Stomach (tissue), 9 donors: ENCODE measurements around the gene RFXAP. TPM values are rescaled to one million over a fixed set of nuclear protein-coding genes. Genes with fewer than 3 reads are reported as not detected.

ENCODE experiments used
- DNase-seq, 2 donors: peaks; one replicate each; pipeline versions ENCODE4 v3.0.0 to v3.0.0-alpha.2; 2013 to 2019
- H3K27ac ChIP-seq, 5 donors: fragments of 200-600 bp in 4 of 5; sonication (generic) in 4 of 5; one replicate each; pipeline ENCODE4 v1.5.1; 2013 to 2019; ENCODE audit warnings: mild to moderate bottlenecking in 1 of 5, moderate library complexity in 1 of 5
- H3K27me3 ChIP-seq, 3 donors: fragments of 200-600 bp; sonication (generic); one replicate each; pipeline ENCODE4 v1.5.1; 2017 to 2019; ENCODE audit warnings: mixed run types in 1 of 3
- H3K36me3 ChIP-seq, 4 donors: fragments of 200-600 bp; sonication (generic); 1 replicate in 3 of 4; 2 replicates in 1 of 4; pipeline ENCODE4 v1.5.1; 2016 to 2019
- H3K4me1 ChIP-seq, 4 donors: fragments of 200-600 bp; sonication (generic); one replicate each; pipeline ENCODE4 v1.5.1; 2016 to 2019
- H3K4me3 ChIP-seq, 4 donors: fragments of 200-600 bp; sonication (generic) in 3 of 4; one replicate each; pipeline ENCODE4 v1.5.1; 2016 to 2019; ENCODE audit warnings: mild to moderate bottlenecking in 1 of 4
- H3K9me3 ChIP-seq, 4 donors: fragments of 200-600 bp; sonication (generic); one replicate each; pipeline ENCODE4 v1.5.1; 2016 to 2019
- CTCF ChIP-seq, 7 experiments: fragments of 450-650 bp in 4 of 7; fragments of 200-600 bp in 3 of 7; sonication (generic) in 3 of 7; IDR thresholded peaks; one replicate each; pipeline ENCODE4 v1.5.1; 2016 to 2019; ENCODE audit warnings: antibody characterized with exemption in 7 of 7, control low read depth in 2 of 7, mild to moderate bottlenecking in 1 of 7
- EP300 ChIP-seq: sonication (generic); formaldehyde crosslinking; IDR thresholded peaks from one replicate; pipeline ENCODE4 v1.6.1; 2017; ENCODE audit warnings: antibody characterized with exemption
- POLR2A ChIP-seq, 4 donors: fragments of 450-650 bp; IDR thresholded peaks; one replicate each; pipeline ENCODE4 v1.6.1; 2016; ENCODE audit warnings: antibody characterized with exemption in 4 of 4, control low read depth in 2 of 4, mild to moderate bottlenecking in 1 of 4, moderate library complexity in 1 of 4
- POLR2AphosphoS5 ChIP-seq, 3 donors: sonication (generic); formaldehyde crosslinking; IDR thresholded peaks; one replicate each; pipeline ENCODE4 v1.6.1; 2016; ENCODE audit warnings: antibody characterized with exemption in 3 of 3
- whole genome bisulfite sequencing, 5 donors: extraction: QIAGEN DNeasy Blood & Tissue Kit in 3 of 5; methylation state at CpG; one replicate each; pipeline versions ENCODE4 v1.1.5 to v1.1.7; 2013 to 2018; 5-methylcytosine and 5-hydroxymethylcytosine counted together
- intact Hi-C: fragments of 100-400 bp; cut with DNase I; formaldehyde crosslinking; loops from one replicate; pipeline ENCODE4 v1.15.1; 2023; ENCODE audit warnings: low total_unique reads
- polyA plus RNA-seq, 3 donors: library from polyadenylated mRNA; stranded (reverse); fragments of 200-250 nt; gene quantifications; one replicate each; pipeline ENCODE4 v1.2.3, GENCODE V29; 2013
- total RNA-seq, 5 donors: library from RNA; depleted of rRNA; stranded (reverse); fragments of >200 nt; gene quantifications; one replicate each; pipeline versions ENCODE4 v1.1.0 to v1.2.3, GENCODE V29; 2014 to 2016
- donor health status: healthy with polysubstance abuse.
- donor health status: Bipolar disorder and iron deficiency.
- donor health status: healthy.

The RFXAP gene
- total and polyA plus RNA-seq, 8 donors, result 1.2 to 12.3 (median 2.1) TPM; not detected in 1

- no peak for DNase-seq
Measured at GRCh38 chr13:36872621-36873020, 53.6 kb downstream of the RFXAP start.

GRCh38 chr13:36875431-36875830 is 56.4 kb downstream of the RFXAP start:
- peaks cover 0 to 15% (median 0%) of the 10 kb centered on the region in 4 donors for H3K4me1 ChIP-seq
- WGBS, 5 donors, result 88 to 94% (median 90%) methylated on average over 4 of the region's 4 CpGs
- no peak overlapping the region for H3K4me3 ChIP-seq
- H3K36me3 ChIP-seq, result peaks cover 0 to 37% (median 30%) of the 10 kb centered on the region in 4 donors
- TF ChIP-seq CTCF (IDR thresholded peaks at IDR 0.05) (no peak), POLR2AphosphoS5 (IDR thresholded peaks at IDR 0.05) (no peak), EP300 (no peak), POLR2A (IDR thresholded peaks at IDR 0.05) (no peak)
- intact Hi-C loops, result no loop called here
- H3K9me3 ChIP-seq, result no peaks in the 10 kb centered on the region
- no peak for DNase-seq
- no peak overlapping the region for H3K27ac ChIP-seq
- H3K27me3 ChIP-seq, result no peaks in the 10 kb centered on the region

More at GRCh38 chr13:36872621-36873020, 53.6 kb downstream of the RFXAP start:
- TF ChIP-seq EP300 (no peak), CTCF (IDR thresholded peaks at IDR 0.05) (no peak), POLR2AphosphoS5 (IDR thresholded peaks at IDR 0.05) (no peak), POLR2A (IDR thresholded peaks at IDR 0.05) (no peak)
- intact Hi-C loops, result no loop called here
- no peaks in the 10 kb centered on the region for H3K9me3 ChIP-seq
- no peak overlapping the region for H3K4me3 ChIP-seq
- H3K36me3 ChIP-seq, result peaks cover 0 to 42% (median 26%) of the 10 kb centered on the region in 4 donors
- peaks cover 0 to 22% (median 0%) of the 10 kb centered on the region in 4 donors for H3K4me1 ChIP-seq
- no peak overlapping the region for H3K27ac ChIP-seq
- WGBS, 5 donors, result 64 to 89% (median 82%) methylated on average over 10 of the region's 10 CpGs
- no peaks in the 10 kb centered on the region for H3K27me3 ChIP-seq

- no peaks in the 10 kb centered on the region for H3K27me3 ChIP-seq
- WGBS, 5 donors, result 70 to 84% (median 77%) methylated on average over 4 of the region's 4 CpGs
- intact Hi-C loops, result no loop called here
Measured at GRCh38 chr13:36875961-36876360, 56.9 kb downstream of the RFXAP start.

More at GRCh38 chr13:36875961-36876360, 56.9 kb downstream of the RFXAP start:
- H3K36me3 ChIP-seq, result peaks cover 0 to 32% (median 27%) of the 10 kb centered on the region in 4 donors
- no peak for TF ChIP-seq POLR2AphosphoS5 (IDR thresholded peaks at IDR 0.05)
- TF ChIP-seq EP300, result no peak
- TF ChIP-seq CTCF (IDR thresholded peaks at IDR 0.05), result no peak
- TF ChIP-seq POLR2A (IDR thresholded peaks at IDR 0.05), result no peak
- peaks cover 0 to 13% (median 1%) of the 10 kb centered on the region in 4 donors for H3K4me1 ChIP-seq
- H3K4me3 ChIP-seq, result no peak overlapping the region
- DNase-seq, result no peak
- H3K9me3 ChIP-seq, result no peaks in the 10 kb centered on the region
- no peak overlapping the region for H3K27ac ChIP-seq

Other genes with a start within 250 kb of the RFXAP start
- under 1 TPM in 3 of 5 donors, not detected in 2; 0.37 to 0.87 (median 0.43) TPM for gene SERTM1, start 145.2 kb upstream of the RFXAP start, total RNA-seq
- gene SERTM1, start 145.2 kb upstream of the RFXAP start, polyA plus RNA-seq, result under 1 TPM; 0.05 to 0.92 (median 0.50) TPM
- gene SMAD9, start 101.0 kb downstream of the RFXAP start, total RNA-seq, result 10 to 100 TPM in 4 of 5 donors, 1 to 10 TPM in 1; 4.7 to 21.5 (median 11.6) TPM
- 1 to 10 TPM; 1.6 to 5.0 (median 4.2) TPM for gene SMAD9, start 101.0 kb downstream of the RFXAP start, polyA plus RNA-seq
- 10 to 100 TPM in 3 of 5 donors, 1 to 10 TPM in 2; 1.2 to 61.1 (median 13.6) TPM for gene ALG5, start 180.1 kb downstream of the RFXAP start, total RNA-seq
- gene ALG5, start 180.1 kb downstream of the RFXAP start, polyA plus RNA-seq, result 10 to 100 TPM; 35.5 to 43.2 (median 37.5) TPM
- gene EXOSC8, start 181.6 kb downstream of the RFXAP start, total RNA-seq, result 10 to 100 TPM; 15.6 to 42.8 (median 21.7) TPM
- 10 to 100 TPM; 28.8 to 45.1 (median 39.1) TPM for gene EXOSC8, start 181.6 kb downstream of the RFXAP start, polyA plus RNA-seq
- 100 to 1,000 TPM in 2 of 5 donors, 10 to 100 TPM in 3; 36.4 to 152 (median 93.4) TPM for gene SUPT20H, start 240.5 kb downstream of the RFXAP start, total RNA-seq
- 10 to 100 TPM; 16.9 to 22.5 (median 17.1) TPM for gene SUPT20H, start 240.5 kb downstream of the RFXAP start, polyA plus RNA-seq